HUDEP-2 (cell line): ENCODE data around the gene NBEA.
"Not testable (repeated sequence)": the region's sequence is repeated elsewhere in the genome, so short reads cannot be mapped to it uniquely, and the experiment has no call there.

ENCODE experiments used
- DNase-seq, 76 experiments: peaks; one replicate each; lab custom pipeline; 2025; ENCODE audit not compliant: unreplicated experiment in 76 of 76; lab: John Stamatoyannopoulos, UW

Gene NBEA

GRCh38 chr13:35629026-35629425, 687.0 kb downstream of the NBEA start:
- no peak for DNase-seq

- DNase-seq: peak in 14 of 76 experiments; percentile 0 to 31 (median 13)
Measured at GRCh38 chr13:35630551-35631275, 688.6 kb downstream of the NBEA start.

GRCh38 chr13:35631666-35632065, 689.6 kb downstream of the NBEA start:
- no peak for DNase-seq

- no peak for DNase-seq
Measured at GRCh38 chr13:35643625-35644024, 701.6 kb downstream of the NBEA start.

- DNase-seq: no peak
Measured at GRCh38 chr13:35646056-35646774, 704.1 kb downstream of the NBEA start.

GRCh38 chr13:35648201-35648600, 706.1 kb downstream of the NBEA start:
- DNase-seq: no peak

GRCh38 chr13:35649162-35649561, 707.1 kb downstream of the NBEA start:
- no peak for DNase-seq

GRCh38 chr13:35659796-35660195, 717.7 kb downstream of the NBEA start:
- DNase-seq: no peak

- DNase-seq: no peak
Measured at GRCh38 chr13:35664747-35665146, 722.7 kb downstream of the NBEA start.

GRCh38 chr13:35669321-35669720, 727.3 kb downstream of the NBEA start:
- DNase-seq: no peak

- no peak for DNase-seq
Measured at GRCh38 chr13:35672611-35673010, 730.5 kb downstream of the NBEA start.

- DNase-seq: no peak
Measured at GRCh38 chr13:35675651-35676050, 733.6 kb downstream of the NBEA start.

- DNase-seq: not testable (repeated sequence)
Measured at GRCh38 chr13:35677863-35678262, 735.8 kb downstream of the NBEA start.

GRCh38 chr13:35681685-35682084, 739.6 kb downstream of the NBEA start:
- DNase-seq: no peak

GRCh38 chr13:35684432-35684831, 742.4 kb downstream of the NBEA start:
- no peak for DNase-seq

GRCh38 chr13:35687336-35687735, 745.3 kb downstream of the NBEA start:
- no peak for DNase-seq

- no peak for DNase-seq
Measured at GRCh38 chr13:35690581-35691207, 748.6 kb downstream of the NBEA start.

GRCh38 chr13:35693134-35693784, 751.2 kb downstream of the NBEA start:
- no peak for DNase-seq

- DNase-seq: no peak
Measured at GRCh38 chr13:35694031-35694430, 752.0 kb downstream of the NBEA start.

GRCh38 chr13:35694549-35695447, 752.7 kb downstream of the NBEA start:
- DNase-seq: no peak
